Endothelial cell of umbilical vein (primary cell): ENCODE data around the gene PPP1R12C.

Experiments
- EZH2 ChIP-seq: IDR thresholded peaks from 2 replicates; pipeline ENCODE4 v1.6.1; 2012; ENCODE audit warnings: borderline replicate concordance, low read depth, mild to moderate bottlenecking, moderate library complexity, low read length, inconsistent platforms; ENCODE audit not compliant: severe bottlenecking
- POLR2AphosphoS5 ChIP-seq: IDR thresholded peaks from 2 replicates; pipeline ENCODE4 v1.6.1; 2012; ENCODE audit warnings: low read depth, mild to moderate bottlenecking, control low read depth, low read length, moderate library complexity; ENCODE audit not compliant: insufficient read depth
- TF ChIP-seq, protein P1 (sequence below), 2 donors: IDR thresholded peaks; 1 replicate in 1 of 2; 2 replicates in 1 of 2; pipeline ENCODE4 v1.5.1; 2011; ENCODE audit warnings: low read length in 2 of 2, mild to moderate bottlenecking in 2 of 2, moderate library complexity in 2 of 2, control low read depth in 1 of 2, inconsistent platforms in 1 of 2, low read depth in 1 of 2; ENCODE audit not compliant: insufficient read depth in 1 of 2; ENCODE audit errors: extremely low read depth in 1 of 2

DNA sequence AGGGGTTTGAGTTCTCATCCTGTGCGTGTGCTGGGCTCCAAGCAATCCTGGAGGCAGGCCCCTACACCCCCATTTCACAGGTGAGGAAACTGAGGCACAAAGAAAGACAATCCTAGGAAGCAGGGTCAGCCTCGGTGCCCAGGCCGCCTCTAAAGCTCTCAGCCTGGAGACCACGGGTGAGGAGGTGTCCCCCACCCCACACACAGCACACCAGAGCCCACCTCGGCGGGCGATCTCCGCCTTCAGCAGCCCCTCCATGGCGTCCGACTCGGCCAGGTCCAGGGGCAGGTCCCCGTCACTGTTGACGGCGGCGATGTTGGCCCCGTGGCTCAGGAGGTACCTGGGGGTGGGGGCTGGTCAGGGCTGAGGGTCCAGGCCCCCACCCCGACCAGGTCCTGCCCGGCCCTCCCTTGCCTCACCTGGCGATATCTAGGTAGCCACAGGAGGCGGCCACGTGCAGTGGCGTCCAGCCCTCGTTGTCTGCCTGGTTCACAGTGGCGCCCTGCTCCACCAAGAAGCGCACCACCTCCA, 5.1 kb downstream of the PPP1R12C start:
- TF ChIP-seq, protein P1, sequence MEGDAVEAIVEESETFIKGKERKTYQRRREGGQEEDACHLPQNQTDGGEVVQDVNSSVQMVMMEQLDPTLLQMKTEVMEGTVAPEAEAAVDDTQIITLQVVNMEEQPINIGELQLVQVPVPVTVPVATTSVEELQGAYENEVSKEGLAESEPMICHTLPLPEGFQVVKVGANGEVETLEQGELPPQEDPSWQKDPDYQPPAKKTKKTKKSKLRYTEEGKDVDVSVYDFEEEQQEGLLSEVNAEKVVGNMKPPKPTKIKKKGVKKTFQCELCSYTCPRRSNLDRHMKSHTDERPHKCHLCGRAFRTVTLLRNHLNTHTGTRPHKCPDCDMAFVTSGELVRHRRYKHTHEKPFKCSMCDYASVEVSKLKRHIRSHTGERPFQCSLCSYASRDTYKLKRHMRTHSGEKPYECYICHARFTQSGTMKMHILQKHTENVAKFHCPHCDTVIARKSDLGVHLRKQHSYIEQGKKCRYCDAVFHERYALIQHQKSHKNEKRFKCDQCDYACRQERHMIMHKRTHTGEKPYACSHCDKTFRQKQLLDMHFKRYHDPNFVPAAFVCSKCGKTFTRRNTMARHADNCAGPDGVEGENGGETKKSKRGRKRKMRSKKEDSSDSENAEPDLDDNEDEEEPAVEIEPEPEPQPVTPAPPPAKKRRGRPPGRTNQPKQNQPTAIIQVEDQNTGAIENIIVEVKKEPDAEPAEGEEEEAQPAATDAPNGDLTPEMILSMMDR (IDR thresholded peaks at IDR 0.05; ENCODE audit: extremely low read depth in 1 of 2, insufficient read depth in 1 of 2, low read depth in 1 of 2, low read length in 2 of 2) = no peak
- no peak for TF ChIP-seq EZH2
- TF ChIP-seq POLR2AphosphoS5 = no peak
